Measurements from ENCODE around the gene WFIKKN2. TPM values are rescaled to one million over a fixed set of nuclear protein-coding genes. Genes with fewer than 3 reads are reported as not detected.
"Not testable (repeated sequence)": the region's sequence is repeated elsewhere in the genome, so short reads cannot be mapped to it uniquely, and the experiment has no call there.

The WFIKKN2 gene
- not detected in 2 replicates for total RNA-seq (2014; rRNA removed; shearing (Covaris generic))

DNA sequence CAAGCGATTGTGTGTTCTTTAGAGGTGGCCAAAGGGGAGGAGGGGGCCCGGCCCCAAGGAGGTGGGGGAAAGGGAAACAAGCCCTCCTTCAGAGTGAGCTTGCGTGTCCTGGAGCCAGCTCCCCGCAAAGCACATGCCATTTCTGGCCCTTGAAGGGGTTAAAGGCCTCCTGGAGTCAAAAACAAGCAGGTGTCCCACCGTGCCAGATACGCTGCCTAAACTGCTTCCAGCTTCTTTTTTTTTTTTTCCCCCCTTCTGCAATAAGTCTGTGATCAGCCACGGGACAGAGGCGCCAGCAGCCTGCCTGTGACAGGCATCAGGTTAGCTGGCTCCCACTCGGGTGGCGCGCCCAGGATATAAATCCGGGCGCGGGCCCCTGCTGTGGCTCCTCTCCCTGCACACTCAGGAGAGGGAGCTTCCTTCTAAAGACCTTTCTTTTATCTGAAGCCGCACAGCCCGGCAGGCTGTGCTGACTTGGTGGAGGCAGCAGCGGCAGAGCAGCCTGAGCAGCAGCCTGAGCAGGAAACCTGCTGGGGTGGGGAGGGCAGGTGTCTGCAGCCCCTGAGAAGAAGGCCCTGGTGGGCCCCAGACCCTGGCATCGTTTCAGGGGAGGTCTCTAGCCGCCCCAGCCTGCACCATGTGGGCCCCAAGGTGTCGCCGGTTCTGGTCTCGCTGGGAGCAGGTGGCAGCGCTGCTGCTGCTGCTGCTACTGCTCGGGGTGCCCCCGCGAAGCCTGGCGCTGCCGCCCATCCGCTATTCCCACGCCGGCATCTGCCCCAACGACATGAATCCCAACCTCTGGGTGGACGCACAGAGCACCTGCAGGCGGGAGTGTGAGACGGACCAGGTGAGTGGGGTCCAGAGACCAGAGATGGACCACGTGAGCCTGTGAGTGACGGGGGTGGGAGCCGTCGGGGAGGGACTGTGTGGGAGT lies at the start of gene WFIKKN2:
Gene WFIKKN2 (plus strand): TSS at position 286 of the 934 bp plus-strand sequence. CDS start 352 bp downstream, at position 638.
- DNase-seq (ENCODE audit: low spot score), result no peak

DNA sequence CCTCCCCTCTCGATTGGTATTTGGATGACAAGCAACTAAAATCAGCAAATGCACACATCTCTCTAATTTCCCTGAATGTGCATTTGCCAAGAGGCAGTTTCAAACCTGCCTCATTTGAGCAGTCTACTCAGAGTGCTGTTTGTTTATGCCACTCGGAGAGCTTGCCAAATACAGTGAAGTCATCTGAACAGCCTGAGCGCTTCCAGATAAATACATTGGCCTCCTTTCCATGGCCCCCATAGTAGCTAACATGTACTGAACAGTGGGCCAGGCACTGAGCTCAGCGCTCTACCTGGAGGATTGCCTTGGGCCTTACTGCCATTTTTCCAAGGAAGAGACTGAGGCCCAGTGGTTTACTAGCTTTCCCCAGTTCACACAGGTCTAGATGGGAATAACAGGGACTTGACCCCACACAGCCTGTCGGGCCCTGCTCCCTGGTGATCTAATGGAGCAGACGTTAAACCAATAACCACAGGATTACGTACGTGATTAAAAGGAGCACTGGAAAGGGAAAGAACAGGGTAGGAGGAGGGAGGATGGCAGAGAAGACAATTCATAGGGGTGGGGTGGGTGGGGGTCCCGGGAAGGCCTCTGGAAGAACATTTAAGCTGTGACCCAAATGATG lies 49.3 kb upstream of the WFIKKN2 start:
- DNase-seq (ENCODE audit: low spot score), result no peak

GRCh38 chr17:50787106-50787505 lies 48.3 kb upstream of the WFIKKN2 start:
- no peak for DNase-seq (ENCODE audit: low spot score)

GRCh38 chr17:50790618-50791017 lies 44.8 kb upstream of the WFIKKN2 start:
- no peak for DNase-seq (ENCODE audit: low spot score)

DNA sequence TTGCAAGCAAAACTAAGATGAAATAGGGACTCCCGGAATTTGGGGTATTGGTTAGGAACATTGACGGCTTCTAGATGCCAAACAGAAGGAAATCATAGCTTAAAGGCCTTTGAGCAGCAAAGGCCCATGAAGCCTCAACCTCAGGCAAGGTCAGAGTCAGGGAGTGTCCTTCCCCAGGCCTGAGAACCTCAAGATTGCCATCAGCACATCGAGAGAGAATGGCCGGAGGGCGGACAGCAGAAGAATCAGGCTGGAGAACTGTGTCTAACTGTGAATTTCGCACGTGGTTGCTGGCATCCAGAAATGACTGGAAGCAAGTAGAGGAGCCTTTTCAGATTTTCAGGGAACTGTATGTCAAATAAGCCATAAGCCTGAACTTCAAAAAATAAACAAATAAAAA lies 43.3 kb upstream of the WFIKKN2 start:
- no peak for DNase-seq (ENCODE audit: low spot score)

DNA sequence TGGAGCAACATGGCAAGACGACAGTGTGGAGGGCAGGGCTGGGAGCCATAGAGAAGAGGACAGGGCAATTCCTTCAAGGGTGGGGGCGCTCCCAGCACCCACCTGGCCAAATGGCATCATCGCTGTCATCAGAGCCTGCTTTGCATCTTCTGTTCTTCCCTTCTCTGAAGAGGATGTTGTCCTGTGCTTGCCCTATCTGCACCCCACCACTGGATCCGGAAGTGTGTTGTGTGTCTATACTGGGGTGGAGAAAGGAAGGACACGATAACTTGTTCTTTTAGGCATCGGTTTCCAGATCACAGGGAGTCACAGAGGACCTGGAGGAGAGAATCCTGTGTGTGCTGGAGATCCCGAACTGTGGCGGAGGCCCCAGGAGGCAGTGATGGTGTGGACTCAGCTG lies 42.4 kb upstream of the WFIKKN2 start:
- no peak for DNase-seq (ENCODE audit: low spot score)

DNA sequence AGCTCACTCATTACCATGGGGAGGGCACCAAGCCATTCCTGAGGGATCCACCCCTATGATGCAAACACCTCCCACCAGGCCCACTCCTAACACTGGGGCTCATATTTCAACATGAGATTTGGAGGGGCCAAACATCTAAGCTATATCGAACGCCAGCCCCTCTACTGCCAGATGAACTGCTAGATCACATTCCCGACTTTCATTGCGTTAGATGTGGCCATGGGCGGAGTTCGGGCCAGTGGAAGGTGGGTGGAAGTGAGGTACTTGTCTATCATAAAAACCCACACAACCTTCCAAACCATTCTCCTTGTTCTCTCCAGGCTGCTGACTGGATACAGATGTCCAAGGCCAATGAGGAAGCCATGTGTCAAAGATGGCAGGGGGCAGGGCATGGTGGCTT lies 41.0 kb upstream of the WFIKKN2 start:
- no peak for DNase-seq (ENCODE audit: low spot score)

DNA sequence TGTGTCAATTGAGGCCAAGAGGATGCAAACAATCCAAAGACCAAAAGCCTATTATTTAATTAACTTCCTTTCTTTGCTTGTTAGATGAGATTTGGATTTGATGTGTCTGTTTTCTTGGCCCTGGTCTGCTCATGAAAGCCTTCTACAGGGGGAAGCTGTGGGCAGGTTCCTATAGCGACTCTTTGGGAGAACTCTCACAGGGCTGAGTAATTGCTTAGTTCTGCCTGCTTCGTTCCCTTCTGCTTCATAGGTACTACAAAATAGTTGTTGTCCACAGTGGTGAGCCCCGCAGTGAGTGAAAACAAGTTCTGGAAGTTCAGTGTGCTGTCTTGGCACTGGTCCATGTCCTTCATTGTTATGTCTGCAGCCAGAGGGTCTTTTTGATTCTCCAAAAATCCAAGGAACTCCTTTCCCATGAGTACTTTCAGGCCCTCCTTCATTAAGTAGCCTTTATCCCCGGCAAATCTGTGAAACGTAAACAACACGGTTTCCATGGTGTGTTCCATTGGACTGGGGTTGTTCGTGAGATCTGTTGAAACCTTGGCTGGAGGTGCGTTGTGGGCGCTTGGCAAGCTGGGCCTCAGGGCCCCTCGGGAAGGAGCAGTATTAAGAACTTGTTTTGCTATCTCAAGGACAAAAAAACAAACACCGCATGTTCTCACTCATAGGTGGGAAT lies 38.1 kb upstream of the WFIKKN2 start:
- DNase-seq (ENCODE audit: low spot score), result no peak

DNA sequence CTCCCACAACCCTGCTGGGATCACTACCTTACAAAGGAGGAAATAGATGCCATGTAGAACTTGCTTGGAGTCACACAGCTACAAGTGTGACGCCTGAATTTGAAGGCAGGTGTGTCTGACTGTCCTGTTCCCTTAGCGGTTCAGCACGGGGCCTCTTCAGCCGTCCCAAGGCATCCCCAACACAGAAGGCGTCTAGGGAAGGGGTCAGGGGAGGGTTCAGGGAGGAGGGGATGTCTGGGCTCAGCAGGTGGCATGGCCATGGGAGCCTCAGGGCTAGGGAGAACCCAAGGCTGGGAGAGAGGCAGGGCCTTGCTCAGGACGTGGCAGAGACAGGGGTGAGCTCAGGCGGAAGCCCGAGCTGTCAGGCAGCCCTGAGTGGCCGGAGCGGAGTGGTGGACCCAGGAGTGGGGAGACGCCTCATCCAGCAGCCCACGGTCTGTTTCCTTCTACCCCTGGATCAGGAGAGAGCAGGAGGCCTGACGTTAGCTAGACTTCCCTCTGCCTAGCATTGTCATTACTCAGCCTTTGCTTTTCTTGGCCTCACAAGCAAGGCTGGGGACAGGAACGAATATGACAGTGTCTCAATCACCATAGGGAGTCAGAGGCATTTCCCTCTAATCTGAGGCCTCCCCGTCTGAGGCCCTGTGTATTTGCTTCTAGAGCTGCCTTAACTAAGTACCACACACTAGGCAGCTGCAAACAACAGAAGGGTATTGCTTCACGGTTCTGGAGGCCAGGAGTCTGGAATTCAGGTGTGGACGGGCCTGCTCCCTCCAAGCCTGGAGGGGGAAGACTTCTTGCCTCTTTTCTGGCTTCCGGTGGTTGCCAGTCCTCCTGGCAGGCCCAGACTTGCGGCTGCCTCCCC lies 36.7 kb upstream of the WFIKKN2 start:
- DNase-seq (ENCODE audit: low spot score), result no peak

DNA sequence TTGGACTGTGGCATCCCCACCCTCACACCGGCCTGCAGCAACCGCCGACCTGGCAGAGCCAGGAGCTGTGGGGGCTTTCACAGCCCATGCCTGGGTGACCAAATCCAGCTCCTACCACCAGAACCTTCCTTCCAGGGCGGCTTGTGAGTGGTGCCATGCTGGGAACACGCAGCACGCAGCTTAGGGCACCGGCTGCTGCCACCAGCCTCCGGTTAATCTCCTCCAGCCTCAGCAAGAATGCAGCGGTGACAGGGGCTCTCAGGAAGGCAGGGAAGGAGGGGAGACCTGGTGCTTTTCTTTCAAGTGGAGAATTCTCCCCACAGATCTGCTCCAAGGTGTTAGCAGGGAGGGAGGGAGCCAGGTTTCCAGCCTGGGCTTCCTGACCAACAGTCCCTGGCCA lies 35.8 kb upstream of the WFIKKN2 start:
- no peak for DNase-seq (ENCODE audit: low spot score)

- DNase-seq (ENCODE audit: low spot score), result no peak
These were observed 35.1 kb upstream of the WFIKKN2 start for GRCh38 chr17:50800196-50800700.

DNA sequence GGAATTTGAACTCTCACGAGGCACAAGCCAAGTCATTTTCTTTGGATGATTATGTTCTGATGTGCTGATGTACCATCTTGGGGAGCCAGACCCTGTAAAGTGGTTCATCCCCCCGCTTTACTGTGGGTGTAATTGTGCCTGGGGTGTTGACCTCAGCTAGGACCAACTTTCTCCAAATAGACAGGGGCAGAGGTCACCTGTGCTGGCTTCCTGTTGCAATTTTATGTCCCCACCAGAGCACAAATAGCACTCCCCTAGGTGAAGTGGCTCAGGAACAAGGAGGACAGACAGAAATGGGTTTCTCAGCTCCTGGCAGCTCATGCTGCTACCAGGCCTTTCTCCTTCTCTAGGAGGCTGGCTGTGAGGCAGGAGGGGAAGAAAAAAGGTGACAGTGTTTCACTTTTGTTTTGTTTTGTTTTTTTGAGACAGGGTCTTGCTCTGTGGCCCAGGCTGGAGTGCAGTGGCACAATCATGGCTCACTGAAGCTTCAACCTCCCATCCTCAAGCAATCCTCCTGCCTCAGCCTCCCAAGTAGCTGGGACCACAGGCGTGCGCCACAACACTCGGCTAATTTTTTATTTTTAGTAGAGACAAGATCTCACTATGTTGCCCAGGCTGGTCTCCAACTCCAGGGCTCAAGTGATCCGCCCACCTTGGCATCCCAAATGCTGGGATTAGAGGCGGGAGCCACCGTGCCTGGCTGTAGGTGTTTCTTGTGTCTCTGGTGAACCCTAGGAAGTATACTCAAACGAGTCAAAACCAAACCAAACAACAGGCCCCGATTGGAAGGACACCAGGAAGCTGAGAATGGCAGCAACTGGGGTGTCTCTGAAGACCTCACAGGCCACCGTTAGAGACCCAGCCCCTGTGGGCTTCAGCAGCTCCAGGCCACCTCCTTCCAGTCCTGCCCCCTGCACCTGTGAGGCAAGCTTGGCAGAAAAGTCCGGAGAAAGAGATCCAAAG lies 32.5 kb upstream of the WFIKKN2 start:
- no peak for DNase-seq (ENCODE audit: low spot score)

- DNase-seq (ENCODE audit: low spot score), result no peak
These were observed 31.7 kb upstream of the WFIKKN2 start for GRCh38 chr17:50803676-50804075.

DNA sequence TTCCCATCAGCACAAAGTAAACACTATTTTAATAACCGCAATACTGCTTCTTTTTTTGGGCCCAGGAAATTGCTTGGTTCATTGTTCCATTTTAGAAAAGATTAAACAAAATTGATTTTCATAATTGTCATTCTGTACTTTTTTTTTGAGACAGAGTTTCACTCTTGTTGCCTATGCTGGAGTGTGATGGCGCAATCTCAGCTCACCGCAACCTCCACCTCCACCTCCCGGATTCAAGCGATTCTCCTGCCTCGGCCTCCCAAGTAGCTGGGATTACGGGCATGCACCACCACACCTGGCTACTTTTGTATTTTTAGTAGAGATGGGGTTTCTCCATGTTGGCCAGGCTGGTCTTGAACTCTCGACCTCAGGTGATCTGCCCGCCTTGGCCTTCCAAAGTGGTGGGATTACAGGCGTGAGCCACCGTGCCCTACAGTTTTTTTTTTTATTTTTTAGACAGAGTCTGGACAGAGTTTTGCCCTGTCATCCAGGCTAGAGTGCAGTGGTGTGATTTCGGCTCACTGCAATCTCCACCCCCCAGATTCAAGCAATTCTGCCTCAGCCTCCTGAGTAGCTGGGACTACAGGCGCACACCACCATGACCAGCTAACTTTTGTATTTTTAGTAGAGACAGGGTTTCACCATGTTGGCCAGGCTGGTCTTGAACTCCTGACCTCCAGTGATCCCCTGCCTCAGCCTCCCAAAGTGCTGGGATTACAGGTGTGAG lies 30.5 kb upstream of the WFIKKN2 start:
- not testable (repeated sequence) for DNase-seq (ENCODE audit: low spot score)

GRCh38 chr17:50805486-50805885 lies 29.9 kb upstream of the WFIKKN2 start:
- no peak for DNase-seq (ENCODE audit: low spot score)

- no peak for DNase-seq (ENCODE audit: low spot score)
These were observed 29.2 kb upstream of the WFIKKN2 start for GRCh38 chr17:50806141-50806643.

GRCh38 chr17:50807009-50807408 lies 28.4 kb upstream of the WFIKKN2 start:
- DNase-seq (ENCODE audit: low spot score), result no peak

DNA sequence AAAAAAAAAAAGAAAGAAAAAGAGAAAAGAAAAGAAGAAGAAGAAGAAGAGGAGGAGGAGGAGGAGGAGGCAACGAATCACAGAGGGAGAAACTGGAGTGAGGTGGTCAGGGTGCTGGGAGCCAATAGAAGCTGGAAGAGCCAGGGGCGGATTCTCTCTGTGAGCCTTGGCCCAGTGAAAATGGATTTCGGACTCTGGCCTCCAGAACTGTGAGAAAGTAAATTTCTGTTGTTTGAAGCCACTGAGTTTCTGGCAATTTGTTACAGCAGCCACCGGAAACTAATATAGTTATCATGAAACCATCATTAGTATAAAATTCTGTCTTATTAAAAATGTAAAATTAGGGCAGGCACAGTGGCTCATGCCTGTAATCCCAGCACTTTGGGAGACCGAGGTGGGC lies 27.7 kb upstream of the WFIKKN2 start:
- DNase-seq (ENCODE audit: low spot score), result no peak

DNA sequence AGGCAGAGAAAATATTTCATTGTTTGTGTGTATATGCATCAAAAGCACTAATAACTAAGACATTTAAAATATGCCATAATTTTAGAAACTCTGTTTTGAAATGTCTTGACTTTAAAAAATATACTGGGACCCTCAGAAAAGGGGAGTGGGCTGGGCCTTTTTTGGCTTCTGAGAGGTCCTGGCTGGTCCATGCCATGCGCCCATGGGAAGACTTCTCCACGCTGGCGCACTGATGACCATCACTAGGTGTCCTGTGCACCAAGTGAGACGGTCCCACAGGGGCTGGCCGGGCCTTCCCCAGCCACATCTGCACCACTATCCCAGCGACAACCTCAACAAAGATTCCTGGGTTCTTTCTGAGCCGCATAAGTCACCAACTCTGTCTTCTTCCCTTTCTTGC lies 27.0 kb upstream of the WFIKKN2 start:
- DNase-seq (ENCODE audit: low spot score), result no peak
